Smooth muscle cell (in vitro differentiated cells): ENCODE results near the gene TLE3. TPM values are rescaled to one million over a fixed set of nuclear protein-coding genes. Genes with fewer than 3 reads are reported as not detected.
A peak's percentile ranks its signal among the peaks of the same experiment; 100 is the strongest.

Experiments
- DNase-seq: peaks from one replicate; lab custom pipeline; 2025; ENCODE audit not compliant: unreplicated experiment; lab: John Stamatoyannopoulos, UW
- H2AFZ ChIP-seq: fragments of 200-600 bp; sonication (generic); 2 replicates; pipeline ENCODE4 v1.6.0; 2016; ENCODE audit warnings: antibody characterized with exemption, low read depth, mild to moderate bottlenecking
- H3F3A ChIP-seq: fragments of 200-600 bp; sonication (generic); 2 replicates; pipeline ENCODE4 v1.6.0; 2017; ENCODE audit warnings: antibody characterized with exemption, low read depth
- H3K27ac ChIP-seq: fragments of 200-600 bp; sonication (generic); 2 replicates; pipeline ENCODE4 v1.5.1; 2016; ENCODE audit warnings: low read depth, mild to moderate bottlenecking
- H3K27me3 ChIP-seq: fragments of 200-600 bp; sonication (generic); 2 replicates; pipeline ENCODE4 v1.6.1; 2016; ENCODE audit warnings: low read depth, mild to moderate bottlenecking
- H3K36me3 ChIP-seq: fragments of 200-600 bp; sonication (generic); 2 replicates; pipeline ENCODE4 v1.5.1; 2016; ENCODE audit warnings: low read depth
- H3K4me1 ChIP-seq: fragments of 200-600 bp; sonication (generic); 2 replicates; pipeline ENCODE4 v1.5.1; 2016; ENCODE audit warnings: low read depth
- H3K4me2 ChIP-seq: fragments of 200-600 bp; sonication (generic); 2 replicates; pipeline ENCODE4 v1.6.0; 2016; ENCODE audit warnings: mild to moderate bottlenecking
- H3K4me3 ChIP-seq: fragments of 200-600 bp; sonication (generic); 2 replicates; pipeline ENCODE4 v1.5.1; 2016; ENCODE audit warnings: mild to moderate bottlenecking
- H3K79me2 ChIP-seq: fragments of 200-600 bp; sonication (generic); 2 replicates; pipeline ENCODE4 v1.6.0; 2016; ENCODE audit warnings: low read depth, mild to moderate bottlenecking
- H3K9ac ChIP-seq: fragments of 200-600 bp; sonication (generic); 2 replicates; pipeline ENCODE4 v1.6.0; 2016; ENCODE audit warnings: low read depth
- H3K9me3 ChIP-seq: fragments of 200-600 bp; sonication (generic); replicated peaks from 2 replicates; pipeline ENCODE4 v1.5.1; 2016; ENCODE audit warnings: low read depth
- H4K20me1 ChIP-seq: fragments of 200-600 bp; sonication (generic); 2 replicates; pipeline ENCODE4 v1.6.0; 2016; ENCODE audit warnings: low read depth
- WGBS: methylation state at CpG from one replicate; pipeline ENCODE4 v1.1.7; 2016; ENCODE audit warnings: low lambda C conversion rate; 5-methylcytosine and 5-hydroxymethylcytosine counted together
- polyA plus RNA-seq: library from polyadenylated mRNA; unstranded; fragments of >200 nt; fragmentation: Nextera tagmentation; extraction: Ambion mirVana; gene quantifications from 2 replicates; pipeline ENCODE4 v1.2.1, GENCODE V29; 2016
- total RNA-seq: library from RNA; depleted of rRNA; stranded (reverse); fragments of >200 nt; gene quantifications from 2 replicates; pipeline ENCODE4 v1.2.3, GENCODE V29; 2014
- TF ChIP-seq, protein P1 (sequence below): fragments of 200-600 bp; sonication (generic); IDR thresholded peaks from 2 replicates; pipeline ENCODE4 v1.5.1; 2017; ENCODE audit warnings: borderline replicate concordance, mild to moderate bottlenecking, antibody characterized with exemption; ENCODE audit not compliant: insufficient read depth, poor library complexity, severe bottlenecking

The TLE3 gene
- total and polyA plus RNA-seq, 2 experiments from 2014 or later, result 50.9 to 53.2 TPM

DNA sequence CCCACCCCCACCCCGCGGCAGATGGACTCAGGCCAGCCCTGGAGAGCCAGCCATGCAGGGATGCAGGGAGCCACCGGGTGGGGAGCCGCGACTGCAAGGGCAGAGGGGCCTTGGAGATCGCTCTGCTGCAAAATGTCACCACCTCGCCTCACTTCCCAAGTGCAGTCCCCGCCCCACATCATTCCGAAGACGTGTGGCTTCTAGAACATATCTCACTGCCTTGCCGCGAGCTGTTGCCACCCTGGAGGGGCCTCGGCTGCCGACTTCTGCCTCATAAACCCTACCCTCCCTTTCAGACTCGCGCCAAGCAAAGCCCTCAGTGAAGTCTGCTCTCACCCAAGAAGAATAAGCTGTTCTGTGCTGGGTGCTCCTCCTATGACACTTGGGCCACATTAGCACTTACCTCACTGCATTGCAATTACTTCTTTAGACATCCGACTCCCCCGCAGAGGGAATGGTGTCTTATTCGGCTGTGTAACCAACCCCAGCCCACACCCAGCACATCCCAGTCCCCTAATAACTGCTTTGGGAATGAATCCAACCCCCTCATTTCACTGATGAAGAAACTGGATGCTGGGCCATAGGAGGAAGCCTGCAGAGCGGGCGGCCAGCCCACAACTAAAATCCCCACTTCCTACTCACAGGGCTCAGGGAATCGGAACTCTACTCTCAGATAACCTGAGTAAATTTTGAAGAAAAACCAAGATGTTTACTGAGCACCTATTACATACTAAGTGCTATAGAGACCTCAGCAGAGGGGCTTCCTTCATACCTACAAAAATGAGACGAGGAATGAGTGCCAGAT, 8.6 kb downstream of the TLE3 start:
- Histone ChIP-seq H3K27ac (peak overlapping the region; percentile 82), H4K20me1 (peaks cover 100% of the 10 kb centered on the region), H3K9me3 (no peaks in the 10 kb centered on the region), H3K27me3 (no peaks in the 10 kb centered on the region), H3K9ac (peak overlapping the region; percentile 59), H3K36me3 (peaks cover 7% of the 10 kb centered on the region), H2AFZ (no peak overlapping the region), H3K4me2 (peak overlapping the region; percentile 77), H3F3A (peaks cover 36% of the 10 kb centered on the region), H3K4me3 (peak overlapping the region; percentile 6), H3K79me2 (peaks cover 90% of the 10 kb centered on the region), H3K4me1 (peaks cover 67% of the 10 kb centered on the region)
- WGBS, result 9% methylated on average over 21 of the region's 23 CpGs
- TF ChIP-seq, protein P1, sequence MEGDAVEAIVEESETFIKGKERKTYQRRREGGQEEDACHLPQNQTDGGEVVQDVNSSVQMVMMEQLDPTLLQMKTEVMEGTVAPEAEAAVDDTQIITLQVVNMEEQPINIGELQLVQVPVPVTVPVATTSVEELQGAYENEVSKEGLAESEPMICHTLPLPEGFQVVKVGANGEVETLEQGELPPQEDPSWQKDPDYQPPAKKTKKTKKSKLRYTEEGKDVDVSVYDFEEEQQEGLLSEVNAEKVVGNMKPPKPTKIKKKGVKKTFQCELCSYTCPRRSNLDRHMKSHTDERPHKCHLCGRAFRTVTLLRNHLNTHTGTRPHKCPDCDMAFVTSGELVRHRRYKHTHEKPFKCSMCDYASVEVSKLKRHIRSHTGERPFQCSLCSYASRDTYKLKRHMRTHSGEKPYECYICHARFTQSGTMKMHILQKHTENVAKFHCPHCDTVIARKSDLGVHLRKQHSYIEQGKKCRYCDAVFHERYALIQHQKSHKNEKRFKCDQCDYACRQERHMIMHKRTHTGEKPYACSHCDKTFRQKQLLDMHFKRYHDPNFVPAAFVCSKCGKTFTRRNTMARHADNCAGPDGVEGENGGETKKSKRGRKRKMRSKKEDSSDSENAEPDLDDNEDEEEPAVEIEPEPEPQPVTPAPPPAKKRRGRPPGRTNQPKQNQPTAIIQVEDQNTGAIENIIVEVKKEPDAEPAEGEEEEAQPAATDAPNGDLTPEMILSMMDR, result no peak
- no peak for DNase-seq

DNA sequence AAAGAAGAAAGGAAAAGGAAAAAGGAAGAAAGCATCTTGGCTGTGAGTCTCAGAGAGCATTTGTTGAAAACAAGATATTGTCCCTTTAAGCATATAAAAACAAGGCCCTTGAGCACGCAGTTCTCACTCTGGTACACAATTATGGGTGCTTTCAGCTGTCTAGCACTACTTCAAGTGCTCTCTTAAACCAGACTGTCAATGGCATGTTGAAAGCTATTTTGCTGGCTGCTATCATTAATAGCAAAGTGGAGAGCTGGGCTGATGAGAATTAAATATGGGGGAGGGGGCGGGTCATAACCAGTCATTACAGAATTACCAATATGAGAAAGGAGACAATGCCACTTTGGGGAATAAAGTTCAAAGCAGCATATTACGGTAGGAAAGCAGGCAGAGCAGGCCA, 9.3 kb downstream of the TLE3 start:
- Histone ChIP-seq H4K20me1 (peaks cover 100% of the 10 kb centered on the region), H3K27ac (peak overlapping the region; percentile 82), H3K4me3 (no peak overlapping the region), H3K79me2 (peaks cover 90% of the 10 kb centered on the region), H2AFZ (no peak overlapping the region), H3K4me1 (peaks cover 67% of the 10 kb centered on the region), H3K9me3 (no peaks in the 10 kb centered on the region), H3K27me3 (no peaks in the 10 kb centered on the region), H3K36me3 (peaks cover 7% of the 10 kb centered on the region), H3F3A (peaks cover 30% of the 10 kb centered on the region), H3K9ac (no peak overlapping the region), H3K4me2 (peak overlapping the region; percentile 77)
- DNase-seq, result no peak
- WGBS, result 49% methylated on average over 3 of the region's 3 CpGs
- TF ChIP-seq, protein P1, result no peak

DNA sequence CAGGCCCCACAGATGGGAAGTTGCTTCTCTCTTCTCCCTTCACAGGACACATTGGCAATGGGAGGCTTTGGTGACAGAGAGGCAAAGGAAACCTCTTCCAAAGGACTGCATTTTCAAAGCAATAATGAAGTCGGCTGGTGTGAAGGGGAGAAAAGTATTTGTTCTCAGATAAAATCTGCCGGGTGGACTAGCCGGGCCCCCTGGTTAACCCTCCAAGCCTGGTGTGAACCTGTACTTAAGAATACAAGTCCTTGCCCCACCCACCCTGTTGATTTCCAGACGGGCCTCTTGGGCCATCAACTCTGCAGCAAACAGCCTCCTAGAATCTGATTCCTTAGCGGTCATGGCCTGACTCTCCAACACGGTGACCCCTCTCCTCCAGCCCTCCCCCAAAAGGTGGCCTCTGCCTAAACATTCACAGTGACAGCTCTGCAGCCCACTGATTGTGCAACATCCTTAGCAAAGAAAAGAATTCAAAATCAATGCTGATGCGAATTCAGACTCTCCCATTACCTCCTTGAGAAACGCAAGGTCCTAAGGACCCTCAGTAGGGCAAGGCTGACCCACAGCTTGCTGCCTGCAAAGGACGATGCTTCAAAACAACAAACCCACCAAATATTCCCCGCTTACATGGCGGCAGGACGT, 9.9 kb downstream of the TLE3 start:
- no peaks in the 10 kb centered on the region for H3K27me3 ChIP-seq
- 67% methylated on average over 12 of the region's 12 CpGs for WGBS
- peaks cover 65% of the 10 kb centered on the region for H3K4me1 ChIP-seq
- H3K4me3 ChIP-seq, result no peak overlapping the region
- no peak overlapping the region for H3K4me2 ChIP-seq
- no peaks in the 10 kb centered on the region for H3K9me3 ChIP-seq
- TF ChIP-seq, protein P1, result no peak
- peaks cover 7% of the 10 kb centered on the region for H3K36me3 ChIP-seq
- peaks cover 100% of the 10 kb centered on the region for H4K20me1 ChIP-seq
- H3F3A ChIP-seq, result peaks cover 29% of the 10 kb centered on the region
- no peak overlapping the region for H3K9ac ChIP-seq
- no peak for DNase-seq
- peak overlapping the region; percentile 82 for H3K27ac ChIP-seq
- H3K79me2 ChIP-seq, result peaks cover 90% of the 10 kb centered on the region
- H2AFZ ChIP-seq, result no peak overlapping the region
